HFFc6 (cell line): ENCODE results near the gene ATP8A1. TPM values are rescaled to one million over a fixed set of nuclear protein-coding genes. Genes with fewer than 3 reads are reported as not detected.

Source experiments
- DNase-seq: peaks from one replicate; pipeline ENCODE4 v3.0.0-alpha.2; 2018
- H3K27ac Mint-ChIP-seq: 2 replicates; pipeline ENCODE4 v1.8.0; 2020; ENCODE audit warnings: mild to moderate bottlenecking, mixed read lengths
- H3K27me3 Mint-ChIP-seq: 2 replicates; pipeline ENCODE4 v1.8.0; 2021; ENCODE audit warnings: mild to moderate bottlenecking, moderate library complexity, mixed read lengths; ENCODE audit not compliant: insufficient read depth
- H3K36me3 Mint-ChIP-seq: 2 replicates; pipeline ENCODE4 v1.8.0; 2021; ENCODE audit warnings: low read depth, mixed read lengths
- H3K4me1 Mint-ChIP-seq: 2 replicates; pipeline ENCODE4 v1.8.0; 2020; ENCODE audit warnings: low read depth, mixed read lengths
- H3K4me3 Mint-ChIP-seq: 2 replicates; pipeline ENCODE4 v1.8.0; 2020; ENCODE audit warnings: mild to moderate bottlenecking, moderate library complexity, mixed read lengths
- H3K9me3 Mint-ChIP-seq: 2 replicates; pipeline ENCODE4 v1.8.0; 2020; ENCODE audit warnings: mild to moderate bottlenecking, mixed read lengths
- total RNA-seq, 6 experiments: library from RNA; stranded (reverse); fragmentation: NEBNext Ultra II Directional; extraction: Animal tissue kit (Norgen Biotek cat#: 25700); gene quantifications; 2 replicates in 1 of 6; 3 replicates in 5 of 6; pipeline ENCODE4 v1.2.3, GENCODE V29; 2021
- TF ChIP-seq, protein P1 (sequence below): fragments of 200-600 bp; sonication (generic); IDR thresholded peaks from 2 replicates; pipeline ENCODE4 v1.5.0; 2021; ENCODE audit warnings: antibody characterized with exemption, mild to moderate bottlenecking

Gene ATP8A1
- total RNA-seq, 6 experiments from 2014 or later = 0.03 to 0.28 (median 0.11) TPM

GRCh38 chr4:42436928-42437565 lies 219.9 kb downstream of the ATP8A1 start:
- TF ChIP-seq, protein P1, sequence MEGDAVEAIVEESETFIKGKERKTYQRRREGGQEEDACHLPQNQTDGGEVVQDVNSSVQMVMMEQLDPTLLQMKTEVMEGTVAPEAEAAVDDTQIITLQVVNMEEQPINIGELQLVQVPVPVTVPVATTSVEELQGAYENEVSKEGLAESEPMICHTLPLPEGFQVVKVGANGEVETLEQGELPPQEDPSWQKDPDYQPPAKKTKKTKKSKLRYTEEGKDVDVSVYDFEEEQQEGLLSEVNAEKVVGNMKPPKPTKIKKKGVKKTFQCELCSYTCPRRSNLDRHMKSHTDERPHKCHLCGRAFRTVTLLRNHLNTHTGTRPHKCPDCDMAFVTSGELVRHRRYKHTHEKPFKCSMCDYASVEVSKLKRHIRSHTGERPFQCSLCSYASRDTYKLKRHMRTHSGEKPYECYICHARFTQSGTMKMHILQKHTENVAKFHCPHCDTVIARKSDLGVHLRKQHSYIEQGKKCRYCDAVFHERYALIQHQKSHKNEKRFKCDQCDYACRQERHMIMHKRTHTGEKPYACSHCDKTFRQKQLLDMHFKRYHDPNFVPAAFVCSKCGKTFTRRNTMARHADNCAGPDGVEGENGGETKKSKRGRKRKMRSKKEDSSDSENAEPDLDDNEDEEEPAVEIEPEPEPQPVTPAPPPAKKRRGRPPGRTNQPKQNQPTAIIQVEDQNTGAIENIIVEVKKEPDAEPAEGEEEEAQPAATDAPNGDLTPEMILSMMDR = no peak
- peaks cover 5% of the 10 kb centered on the region for H3K27me3 Mint-ChIP-seq
- peaks cover 13% of the 10 kb centered on the region; the same call in 1 of the 2 replicates for H3K9me3 Mint-ChIP-seq
- no peaks in the 10 kb centered on the region for H3K4me1 Mint-ChIP-seq
- no peak overlapping the region for H3K27ac Mint-ChIP-seq
- H3K4me3 Mint-ChIP-seq = no peak overlapping the region
- no peaks in the 10 kb centered on the region for H3K36me3 Mint-ChIP-seq
- DNase-seq = no peak

DNA sequence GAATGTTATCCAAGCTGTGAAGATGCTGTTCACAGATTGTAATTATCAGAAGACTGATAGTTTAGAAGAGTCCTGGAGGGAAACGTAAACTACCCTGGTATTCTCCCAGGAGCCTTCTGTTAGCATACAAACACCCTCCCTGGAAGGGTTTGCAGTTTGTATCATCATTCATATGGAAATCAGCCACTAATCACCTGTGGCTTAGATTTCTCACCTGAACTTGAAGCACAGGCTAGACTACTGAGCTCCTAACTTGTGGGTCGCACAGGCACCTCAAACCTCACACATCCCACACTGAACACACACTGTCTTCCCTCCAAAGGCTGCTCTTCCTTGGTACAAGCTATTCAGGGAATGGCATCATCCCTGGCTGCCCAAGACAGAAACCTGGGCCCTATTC lies 228.9 kb downstream of the ATP8A1 start:
- TF ChIP-seq, protein P1 = no peak
- Mint-ChIP-seq H3K27ac (no peak overlapping the region), H3K9me3 (peaks cover 20% of the 10 kb centered on the region), H3K4me1 (no peaks in the 10 kb centered on the region), H3K36me3 (no peaks in the 10 kb centered on the region), H3K4me3 (no peak overlapping the region), H3K27me3 (no peaks in the 10 kb centered on the region)
- DNase-seq = no peak

GRCh38 chr4:42425146-42426065 lies 231.5 kb downstream of the ATP8A1 start:
- Mint-ChIP-seq H3K4me3 (no peak overlapping the region), H3K4me1 (no peaks in the 10 kb centered on the region), H3K27ac (no peak overlapping the region), H3K36me3 (no peaks in the 10 kb centered on the region), H3K9me3 (peaks cover 12% of the 10 kb centered on the region), H3K27me3 (no peaks in the 10 kb centered on the region)
- TF ChIP-seq, protein P1 = no peak
- no peak for DNase-seq

DNA sequence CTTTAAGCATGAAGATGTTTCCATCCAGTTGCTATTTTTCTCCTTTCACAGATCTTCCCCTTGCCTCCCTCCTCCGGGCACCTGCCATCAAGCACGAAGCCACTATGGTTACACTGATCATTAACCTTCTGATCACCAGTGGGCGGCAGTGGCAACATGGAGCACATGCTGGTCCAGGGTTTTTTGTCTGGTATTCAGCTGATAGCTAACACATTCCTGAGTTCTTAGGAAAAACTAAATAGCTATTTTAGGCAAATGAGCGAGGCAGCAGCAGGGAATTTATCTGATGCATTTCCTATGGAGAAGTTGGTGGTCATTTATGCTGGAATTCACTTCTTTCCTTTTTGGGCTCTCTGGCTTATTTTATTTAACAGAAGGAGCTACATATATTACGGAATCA lies 236.8 kb downstream of the ATP8A1 start:
- no peak overlapping the region for H3K4me3 Mint-ChIP-seq
- H3K27ac Mint-ChIP-seq = no peak overlapping the region
- H3K9me3 Mint-ChIP-seq = no peaks in the 10 kb centered on the region; the same call in 1 of the 2 replicates
- DNase-seq = no peak
- no peaks in the 10 kb centered on the region; the same call in 1 of the 2 replicates for H3K27me3 Mint-ChIP-seq
- no peaks in the 10 kb centered on the region for H3K4me1 Mint-ChIP-seq
- no peaks in the 10 kb centered on the region for H3K36me3 Mint-ChIP-seq
- TF ChIP-seq, protein P1 = no peak

GRCh38 chr4:42417550-42417949 lies 239.4 kb downstream of the ATP8A1 start:
- no peaks in the 10 kb centered on the region for H3K36me3 Mint-ChIP-seq
- no peak overlapping the region for H3K4me3 Mint-ChIP-seq
- no peak overlapping the region for H3K27ac Mint-ChIP-seq
- no peak for DNase-seq
- H3K4me1 Mint-ChIP-seq = peaks cover 4% of the 10 kb centered on the region; the same call in 1 of the 2 replicates
- no peaks in the 10 kb centered on the region; the same call in 1 of the 2 replicates for H3K27me3 Mint-ChIP-seq
- no peaks in the 10 kb centered on the region; the same call in 1 of the 2 replicates for H3K9me3 Mint-ChIP-seq
- TF ChIP-seq, protein P1 = no peak
